GM12878 (cell line): ENCODE results near the gene COL4A4. TPM values are rescaled to one million over a fixed set of nuclear protein-coding genes. Genes with fewer than 3 reads are reported as not detected.

Source experiments
- ATAC-seq: fragments of 200-7000 bp; cut with Tn5 transposase; 3 replicates; pipeline ENCODE4 v1.9.1; 2020; ENCODE audit warnings: mild to moderate bottlenecking, moderate library complexity
- BruUV-seq: library from RNA; stranded (reverse); fragments of 400-500 nt; replicated peaks from 2 replicates; lab custom pipeline; 2021; lab: Mats Ljungman, UMichigan
- CTCF ChIA-PET: fragments of 300-600 bp; sonication (Branson Sonifier 250); formaldehyde crosslinking; extraction: SDS; loops from one replicate; lab custom pipeline; 2021; ENCODE audit warnings: inconsistent platforms; lab: Yijun Ruan, JAX
- POLR2A ChIA-PET: fragments of 350-600 bp; formaldehyde crosslinking; extraction: SDS; loops from one replicate; lab custom pipeline; 2021; ENCODE audit warnings: inconsistent platforms; lab: Charles Lee
- RAD21 ChIA-PET: fragments of 300-600 bp; sonication (Branson Sonifier 250); formaldehyde crosslinking; loops from one replicate; lab custom pipeline; 2023; ENCODE audit warnings: antibody characterized with exemption; ENCODE audit not compliant: unreplicated experiment; lab: Charles Lee
- SMC1A ChIA-PET: fragments of 300-600 bp; sonication (Branson Sonifier 250); formaldehyde crosslinking; loops from one replicate; lab custom pipeline; 2023; ENCODE audit not compliant: unreplicated experiment, uncharacterized antibody; lab: Charles Lee
- DNase-seq: peaks from one replicate; pipeline ENCODE4 v3.0.0-alpha.2; 2011; ENCODE audit warnings: low read depth, low spot score
- FAIRE-seq: peaks from 3 replicates; lab custom pipeline; 2011; peaks lifted over from hg19 to GRCh38; lab: Jason Lieb, UNC
- H2AFZ ChIP-seq: 2 replicates; pipeline ENCODE4 v1.6.0; 2011; ENCODE audit warnings: low read depth, low read length, control low read depth; ENCODE audit not compliant: control insufficient read depth
- H3K27ac ChIP-seq: 2 replicates; pipeline ENCODE4 v1.5.1; 2011; ENCODE audit warnings: control low read depth; ENCODE audit not compliant: control insufficient read depth, insufficient read depth
- H3K27me3 ChIP-seq, 2 experiments: replicated peaks in 1 of 2; 2 replicates each; pipeline versions ENCODE4 v1.6.0 to v1.6.1; 2011; ENCODE audit warnings: low read length in 1 of 2; ENCODE audit not compliant: control insufficient read depth in 2 of 2, insufficient read depth in 2 of 2
- H3K36me3 ChIP-seq, 2 experiments: 2 replicates each; pipeline ENCODE4 v1.5.1; 2011; ENCODE audit warnings: low read length in 1 of 2; ENCODE audit not compliant: control insufficient read depth in 2 of 2, insufficient read depth in 2 of 2
- H3K4me1 ChIP-seq: 2 replicates; pipeline ENCODE4 v1.6.1; 2011; ENCODE audit warnings: mild to moderate bottlenecking, low read length, moderate library complexity, mixed read lengths; ENCODE audit not compliant: control insufficient read depth, insufficient read depth
- H3K4me2 ChIP-seq: 2 replicates; pipeline ENCODE4 v1.6.0; 2011; ENCODE audit warnings: control low read depth; ENCODE audit not compliant: control insufficient read depth, insufficient read depth
- H3K4me3 ChIP-seq: fragments of 200-600 bp; sonication (generic); 2 replicates; pipeline ENCODE4 v1.5.1; 2016
- H3K79me2 ChIP-seq: 2 replicates; pipeline ENCODE4 v1.6.0; 2011; ENCODE audit warnings: low read length; ENCODE audit not compliant: control insufficient read depth, insufficient read depth
- H3K9ac ChIP-seq: 2 replicates; pipeline ENCODE4 v1.8.0; 2011; ENCODE audit warnings: low read length, control low read depth, mixed read lengths; ENCODE audit not compliant: control insufficient read depth, insufficient read depth
- H3K9me3 ChIP-seq: replicated peaks from 3 replicates; pipeline ENCODE4 v1.5.1; 2011; ENCODE audit warnings: mild to moderate bottlenecking, low read length; ENCODE audit not compliant: control insufficient read depth, insufficient read depth
- H4K20me1 ChIP-seq: 2 replicates; pipeline ENCODE4 v1.6.0; 2011; ENCODE audit not compliant: control insufficient read depth, insufficient read depth
- E2F4 ChIP-seq: IDR thresholded peaks from 2 replicates; pipeline ENCODE4 v1.6.1; 2012; ENCODE audit warnings: low read depth, low read length, improper control_type of control experiment
- FOXM1 ChIP-seq: IDR thresholded peaks from 2 replicates; pipeline ENCODE4 v1.6.1; 2012; ENCODE audit warnings: low read depth, mild to moderate bottlenecking, inconsistent platforms, low read length, moderate library complexity
- GABPA ChIP-seq: IDR thresholded peaks from 2 replicates; pipeline ENCODE4 v1.6.1; 2014; ENCODE audit warnings: antibody characterized with exemption, low read depth, mild to moderate bottlenecking, inconsistent platforms
- MEF2A ChIP-seq: IDR thresholded peaks from 2 replicates; pipeline ENCODE4 v1.6.1; 2011; ENCODE audit warnings: low read depth, mild to moderate bottlenecking, low read length, moderate library complexity; ENCODE audit not compliant: insufficient read depth
- NFIC ChIP-seq: IDR thresholded peaks from 2 replicates; pipeline ENCODE4 v1.6.1; 2012; ENCODE audit warnings: low read depth, mild to moderate bottlenecking, inconsistent platforms, low read length, moderate library complexity
- RUNX3 ChIP-seq: IDR thresholded peaks from 2 replicates; pipeline ENCODE4 v1.6.1; 2012; ENCODE audit warnings: low read length, inconsistent platforms
- WGBS: methylation state at CpG from one replicate; pipeline ENCODE4 v1.1.6; 2016; ENCODE audit warnings: low lambda C conversion rate; ENCODE audit not compliant: insufficient replicate concordance, insufficient coverage; ENCODE audit errors: missing lambda C conversion rate; 5-methylcytosine and 5-hydroxymethylcytosine counted together
- in situ Hi-C: fragments of 300-500 bp; cut with MboI; formaldehyde crosslinking; loops from 9 replicates; pipeline ENCODE4 v1.14.3; 2018; ENCODE audit warnings: mixed read lengths
- intact Hi-C: fragments of 100-400 bp; cut with micrococcal nuclease; formaldehyde crosslinking; loops from one replicate; pipeline ENCODE4 v1.14.2; 2022; ENCODE audit not compliant: unreplicated experiment
- polyA plus RNA-seq, 11 experiments: library from polyadenylated mRNA; depleted of rRNA in 4 of 11; unstranded in 6 of 11; stranded (reverse) in 5 of 11; fragments of >200 nt; fragmentation: Nextera tagmentation in 4 of 11; fragmentation: Illumina TruSeq in 1 of 11; extraction: Ambion mirVana in 4 of 11; extraction: Trizol in 1 of 11; gene quantifications; 1 replicate in 1 of 11; 2 replicates in 10 of 11; pipeline versions ENCODE4 v1.2.1 to v1.2.3, GENCODE V29; 2011 to 2016; ENCODE audit warnings: inconsistent platforms in 2 of 11, missing spikeins in 2 of 11, low read depth in 1 of 11
- total RNA-seq, 4 experiments: library from RNA; depleted of rRNA in 3 of 4; stranded (reverse); fragments of >200 nt in 3 of 4; fragmentation: Illumina TruSeq in 1 of 4; extraction: Trizol in 1 of 4; gene quantifications; 2 replicates each; pipeline versions ENCODE4 v1.2.1 to v1.2.3, GENCODE V29; 2013 to 2021
- TF ChIP-seq, protein P1 (sequence below): fragments of 450-650 bp; IDR thresholded peaks from 2 replicates; pipeline ENCODE4 v1.6.1; 2017; ENCODE audit warnings: borderline replicate concordance

Gene COL4A4
- total and polyA plus RNA-seq, 10 of the 15 experiments (the other 5 are each of a cell fraction or from before 2014, with no cell fraction given), result 0.19 to 4.0 (median 2.1) TPM

- BruUV-seq, result no TSS peak
- no peaks in the 10 kb centered on the region; a peak in 1 of 4 replicates for H3K27me3 ChIP-seq
- intact Hi-C loops (no loop called here), in situ Hi-C loops (no loop called here)
- RAD21 ChIA-PET, result no interaction called here
- H3K27ac ChIP-seq, result peak overlapping the region; percentile 45
- SMC1A ChIA-PET, result interaction anchor here (0.6 kb wide), 1 partner anchor 71 kb away, joined by 3 read pairs; no protein-coding TSS in a partner anchor
- TF ChIP-seq, protein P1, sequence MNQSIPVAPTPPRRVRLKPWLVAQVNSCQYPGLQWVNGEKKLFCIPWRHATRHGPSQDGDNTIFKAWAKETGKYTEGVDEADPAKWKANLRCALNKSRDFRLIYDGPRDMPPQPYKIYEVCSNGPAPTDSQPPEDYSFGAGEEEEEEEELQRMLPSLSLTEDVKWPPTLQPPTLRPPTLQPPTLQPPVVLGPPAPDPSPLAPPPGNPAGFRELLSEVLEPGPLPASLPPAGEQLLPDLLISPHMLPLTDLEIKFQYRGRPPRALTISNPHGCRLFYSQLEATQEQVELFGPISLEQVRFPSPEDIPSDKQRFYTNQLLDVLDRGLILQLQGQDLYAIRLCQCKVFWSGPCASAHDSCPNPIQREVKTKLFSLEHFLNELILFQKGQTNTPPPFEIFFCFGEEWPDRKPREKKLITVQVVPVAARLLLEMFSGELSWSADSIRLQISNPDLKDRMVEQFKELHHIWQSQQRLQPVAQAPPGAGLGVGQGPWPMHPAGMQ, result no peak
- TF ChIP-seq RUNX3 (peak; percentile 45; the same call in 1 of the 2 replicates), MEF2A (peak; percentile 86), NFIC (0 out of 2 replicates have a peak, but pooled peaks have one; percentile 24), E2F4 (no peak), FOXM1 (0 out of 2 replicates have a peak, but pooled peaks have one; percentile 52), GABPA (peak; percentile 60)
- CTCF ChIA-PET, result no interaction called here
- no peak for FAIRE-seq
- no peak overlapping the region; the same call in 1 of the 2 replicates for H3K9ac ChIP-seq
- peak; percentile 61 for ATAC-seq
- POLR2A ChIA-PET, result no interaction called here
- WGBS, result 6% methylated on average over 6 of the region's 6 CpGs
- H3K4me3 ChIP-seq, result no peak overlapping the region
- H3K9me3 ChIP-seq, result no peaks in the 10 kb centered on the region
- no peak for DNase-seq
- H3K4me1 ChIP-seq, result no peaks in the 10 kb centered on the region
- no peaks in the 10 kb centered on the region for H4K20me1 ChIP-seq
- H2AFZ ChIP-seq, result peak overlapping the region; percentile 4; the same call in 1 of the 2 replicates
- no peaks in the 10 kb centered on the region for H3K36me3 ChIP-seq
- no peaks in the 10 kb centered on the region for H3K79me2 ChIP-seq
- H3K4me2 ChIP-seq, result peak overlapping the region; percentile 11; the same call in 1 of the 2 replicates
Observed at GRCh38 chr2:227188292-227188691, 24.3 kb upstream of the COL4A4 start.
